ENCODE results near the gene IL2RA.

GRCh38 chr10:5961405-5962100 lies 100.6 kb downstream of the IL2RA start:
- TF ChIP-seq CTCF (IDR thresholded peaks at IDR 0.05) (no peak), POLR2A (IDR thresholded peaks at IDR 0.05) (no peak)

All from Peyer's patch (tissue), 4 donors.